Endothelial cell of umbilical vein (primary cell): ENCODE measurements around the gene SPINDOC. TPM values are rescaled to one million over a fixed set of nuclear protein-coding genes. Genes with fewer than 3 reads are reported as not detected.

Experiments
- BruUV-seq: library from RNA; stranded (reverse); fragments of 400-500 nt; replicated peaks from 2 replicates; lab custom pipeline; 2021; lab: Mats Ljungman, UMichigan
- CTCF ChIA-PET: fragments of 300-600, 350-600 bp; sonication (Branson Sonifier 250); formaldehyde crosslinking; loops from one replicate; lab custom pipeline; 2021; ENCODE audit warnings: antibody characterized with exemption, inconsistent platforms; lab: Charles Lee
- POLR2A ChIA-PET: fragments of 300-600, 350-600 bp; sonication (Branson Sonifier 250); formaldehyde crosslinking; loops from one replicate; lab custom pipeline; 2021; ENCODE audit warnings: antibody characterized with exemption, inconsistent platforms; lab: Charles Lee
- DNase-seq: peaks from one replicate; pipeline ENCODE4 v3.0.0-alpha.2; 2011; ENCODE audit warnings: low read depth, low spot score
- FAIRE-seq: peaks from 2 replicates; lab custom pipeline; 2011; peaks lifted over from hg19 to GRCh38; lab: Jason Lieb, UNC
- H2AFZ ChIP-seq: 2 replicates; pipeline ENCODE4 v1.6.0; 2012; ENCODE audit warnings: low read depth, low read length, control low read depth, inconsistent platforms
- H3K27ac ChIP-seq: 2 replicates; pipeline ENCODE4 v1.5.1; 2011; ENCODE audit warnings: low read depth, mild to moderate bottlenecking, control low read depth, low read length, moderate library complexity; ENCODE audit not compliant: insufficient read depth
- H3K27me3 ChIP-seq, 2 experiments: 2 replicates each; pipeline versions ENCODE4 v1.6.0 to v1.6.1; 2011; ENCODE audit warnings: low read length in 2 of 2, mixed read lengths in 1 of 2; ENCODE audit not compliant: control insufficient read depth in 2 of 2, insufficient read depth in 2 of 2
- H3K36me3 ChIP-seq, 2 experiments: 2 replicates in 1 of 2; 3 replicates in 1 of 2; pipeline ENCODE4 v1.5.1; 2011; ENCODE audit warnings: low read length in 2 of 2, mild to moderate bottlenecking in 1 of 2, moderate library complexity in 1 of 2; ENCODE audit not compliant: control insufficient read depth in 2 of 2, insufficient read depth in 2 of 2; ENCODE audit errors: extremely low read depth in 1 of 2
- H3K4me1 ChIP-seq: 3 replicates; pipeline ENCODE4 v1.5.1; 2011; ENCODE audit warnings: mild to moderate bottlenecking, low read length; ENCODE audit not compliant: control insufficient read depth, insufficient read depth; ENCODE audit errors: extremely low read depth
- H3K4me2 ChIP-seq: 2 replicates; pipeline ENCODE4 v1.6.1; 2011; ENCODE audit warnings: low read length, control low read depth, mixed read lengths; ENCODE audit not compliant: insufficient read depth
- H3K4me3 ChIP-seq, 3 experiments: fragments of 200-600 bp in 1 of 3; sonication (generic), shearing (Covaris generic) in 1 of 3; replicated peaks in 1 of 3; 2 replicates each; pipeline ENCODE4 v1.5.1; 2011 to 2016; ENCODE audit warnings: control low read depth in 3 of 3, low read length in 3 of 3, mild to moderate bottlenecking in 2 of 3, inconsistent platforms in 1 of 3, low read depth in 1 of 3, moderate library complexity in 1 of 3; ENCODE audit not compliant: insufficient read depth in 1 of 3
- H3K79me2 ChIP-seq: 2 replicates; pipeline ENCODE4 v1.6.0; 2012; ENCODE audit warnings: low read length, inconsistent platforms; ENCODE audit not compliant: control insufficient read depth, insufficient read depth
- H3K9ac ChIP-seq: replicated peaks from 2 replicates; pipeline ENCODE3; 2011; ENCODE audit warnings: low read length, control low read depth; ENCODE audit not compliant: insufficient read depth; ENCODE audit errors: extremely low read depth
- H3K9me1 ChIP-seq: replicated peaks from 3 replicates; pipeline ENCODE4 v1.6.0; 2011; ENCODE audit warnings: mild to moderate bottlenecking, low read length; ENCODE audit not compliant: control insufficient read depth, insufficient read depth; ENCODE audit errors: extremely low read depth
- H3K9me3 ChIP-seq: replicated peaks from 2 replicates; pipeline ENCODE4 v1.5.1; 2012; ENCODE audit warnings: low read length, inconsistent platforms; ENCODE audit not compliant: control insufficient read depth, insufficient read depth
- H4K20me1 ChIP-seq: replicated peaks from 2 replicates; pipeline ENCODE3; 2011; ENCODE audit warnings: mild to moderate bottlenecking, low read length; ENCODE audit not compliant: control insufficient read depth, insufficient read depth; ENCODE audit errors: extremely low read depth
- CTCF ChIP-seq, 2 donors: IDR thresholded peaks; 1 replicate in 1 of 2; 2 replicates in 1 of 2; pipeline ENCODE4 v1.5.1; 2011; ENCODE audit warnings: low read length in 2 of 2, mild to moderate bottlenecking in 2 of 2, moderate library complexity in 2 of 2, control low read depth in 1 of 2, inconsistent platforms in 1 of 2, low read depth in 1 of 2; ENCODE audit not compliant: insufficient read depth in 1 of 2; ENCODE audit errors: extremely low read depth in 1 of 2
- EZH2 ChIP-seq: IDR thresholded peaks from 2 replicates; pipeline ENCODE4 v1.6.1; 2012; ENCODE audit warnings: borderline replicate concordance, low read depth, mild to moderate bottlenecking, moderate library complexity, low read length, inconsistent platforms; ENCODE audit not compliant: severe bottlenecking
- FOS ChIP-seq: IDR thresholded peaks from 2 replicates; pipeline ENCODE4 v1.6.1; 2011; ENCODE audit warnings: mild to moderate bottlenecking, low read length, moderate library complexity, borderline replicate concordance; ENCODE audit not compliant: insufficient read depth
- GATA2 ChIP-seq: IDR thresholded peaks from 2 replicates; pipeline ENCODE4 v1.7.0; 2011; ENCODE audit warnings: low read depth, mild to moderate bottlenecking, moderate library complexity, mixed read lengths, low read length; ENCODE audit not compliant: insufficient read length, insufficient read depth
- JUN ChIP-seq: IDR thresholded peaks from 2 replicates; pipeline ENCODE4 v1.6.1; 2011; ENCODE audit warnings: borderline replicate concordance, low read depth; ENCODE audit not compliant: insufficient read length, insufficient read depth
- MAX ChIP-seq: IDR thresholded peaks from 2 replicates; pipeline ENCODE4 v1.6.1; 2011; ENCODE audit not compliant: insufficient read depth, insufficient read length
- MYC ChIP-seq: IDR thresholded peaks from one replicate; pipeline ENCODE4 v1.6.1; 2011; ENCODE audit warnings: mild to moderate bottlenecking, low read depth, low read length
- POLR2A ChIP-seq: IDR thresholded peaks from 2 replicates; pipeline ENCODE4 v1.6.1; 2012; ENCODE audit warnings: low read depth, mild to moderate bottlenecking, control low read depth, low read length
- POLR2AphosphoS5 ChIP-seq: IDR thresholded peaks from 2 replicates; pipeline ENCODE4 v1.6.1; 2012; ENCODE audit warnings: low read depth, mild to moderate bottlenecking, control low read depth, low read length, moderate library complexity; ENCODE audit not compliant: insufficient read depth
- dilution Hi-C: fragments of 300-500 bp; cut with MboI; formaldehyde crosslinking; loops from one replicate; pipeline ENCODE4 v1.15.0; 2019; ENCODE audit warnings: low sequenced_read_pairs; ENCODE audit not compliant: extremely low pct_ligation_motif_present
- intact Hi-C: fragments of 100-400 bp; cut with micrococcal nuclease; formaldehyde crosslinking; loops from one replicate; pipeline ENCODE4 v1.10.0; 2022
- polyA plus RNA-seq, 4 experiments: library from polyadenylated mRNA; depleted of rRNA in 3 of 4; stranded (reverse) in 3 of 4; unstranded in 1 of 4; fragments of >200 nt; gene quantifications; 2 replicates each; pipeline versions ENCODE4 v1.2.1 to v1.2.3, GENCODE V29; 2011 to 2012; ENCODE audit warnings: missing spikeins in 1 of 4
- total RNA-seq: library from RNA; stranded (reverse); gene quantifications from 2 replicates; pipeline ENCODE4 v1.2.3, GENCODE V29; 2021

SPINDOC gene
- total and polyA plus RNA-seq, 2 donors (not counting 3 experiments of a cell fraction or from before 2014, with no cell fraction given): 29.4 to 54.5 TPM

DNA sequence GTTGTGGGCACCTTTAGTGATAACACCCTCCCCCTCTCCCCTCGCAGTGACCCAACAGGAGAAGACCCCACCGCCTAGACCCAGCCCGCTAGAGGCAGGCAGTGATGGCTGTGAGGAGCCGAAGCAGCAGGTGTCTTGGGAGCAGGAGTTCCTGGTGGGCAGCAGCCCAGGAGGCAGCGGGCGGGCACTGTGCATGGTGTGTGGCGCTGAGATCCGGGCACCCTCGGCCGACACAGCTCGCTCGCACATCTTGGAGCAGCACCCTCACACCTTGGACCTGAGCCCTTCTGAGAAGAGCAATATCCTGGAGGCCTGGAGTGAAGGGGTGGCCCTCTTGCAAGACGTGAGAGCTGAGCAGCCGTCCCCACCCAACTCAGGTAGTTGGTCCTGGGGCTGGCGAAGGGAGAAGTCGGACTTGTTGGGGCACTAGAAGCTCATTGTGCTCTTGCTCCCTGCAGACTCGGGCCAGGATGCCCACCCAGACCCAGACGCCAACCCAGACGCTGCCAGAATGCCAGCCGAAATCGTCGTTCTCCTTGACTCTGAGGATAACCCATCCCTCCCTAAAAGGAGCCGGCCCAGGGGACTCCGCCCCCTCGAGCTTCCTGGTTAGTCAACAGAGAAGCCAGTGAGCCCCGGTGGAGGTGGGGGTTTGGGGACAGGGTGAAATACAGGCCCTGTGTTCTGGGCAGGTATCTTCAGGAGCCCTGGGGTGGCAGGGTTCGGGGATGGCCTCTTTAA is 4.7 kb downstream of the SPINDOC start:
- TF ChIP-seq MYC: no peak
- no peak for TF ChIP-seq MAX
- no peak for TF ChIP-seq JUN
- no peak for TF ChIP-seq EZH2
- TF ChIP-seq POLR2AphosphoS5: no peak
- no peak for TF ChIP-seq GATA2
- TF ChIP-seq POLR2A: no peak
- TF ChIP-seq CTCF (IDR thresholded peaks at IDR 0.05; ENCODE audit: extremely low read depth in 1 of 2, insufficient read depth in 1 of 2, low read depth in 1 of 2, low read length in 2 of 2): no peak
- no peak for TF ChIP-seq FOS
- Histone ChIP-seq H3K9me1 (no peaks in the 10 kb centered on the region), H3K4me2 (no peak overlapping the region), H2AFZ (no peak overlapping the region), H3K27me3 (no peaks in the 10 kb centered on the region), H3K36me3 (peaks cover 13 to 36% of the 10 kb centered on the region in 2 experiments), H3K4me1 (peaks cover 13% of the 10 kb centered on the region), H3K4me3 (no peak overlapping the region), H3K9ac (no peak overlapping the region), H3K9me3 (no peaks in the 10 kb centered on the region), H3K79me2 (peaks cover 46% of the 10 kb centered on the region), H3K27ac (no peak overlapping the region), H4K20me1 (peaks cover 7% of the 10 kb centered on the region)
- ChIA-PET POLR2A (no interaction called here), CTCF (interaction anchor here (1.4 to 1.5 kb wide), 2 partner anchors 12 to 13 kb away, joined by 3 read pairs; no protein-coding TSS in a partner anchor)
- no peak for FAIRE-seq
- dilution Hi-C loops: no loop called here
- DNase-seq: no peak
- intact Hi-C loops: no loop called here
- no TSS peak for BruUV-seq
